ENCODE results near the gene ATMIN.

DNA sequence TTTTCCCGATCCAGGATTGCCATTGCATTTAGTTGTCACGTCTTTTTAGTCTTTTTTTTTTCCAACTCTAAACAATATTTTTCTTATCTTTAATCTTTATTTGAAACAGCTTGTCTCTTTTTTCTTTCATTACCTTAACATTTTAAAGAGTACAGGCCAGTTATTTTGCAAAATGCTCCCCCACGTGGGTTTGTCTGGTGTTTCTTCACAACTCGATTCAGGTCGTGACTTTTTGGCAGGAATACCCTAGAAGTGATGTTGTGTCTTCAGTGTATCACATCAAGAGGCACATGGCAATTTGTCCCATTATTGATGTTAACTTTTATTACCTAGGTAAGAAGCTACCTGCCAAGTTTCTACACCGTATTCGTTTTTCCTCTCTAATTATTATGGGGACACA lies 46.9 kb upstream of the ATMIN start:
- TF ChIP-seq, protein P1, sequence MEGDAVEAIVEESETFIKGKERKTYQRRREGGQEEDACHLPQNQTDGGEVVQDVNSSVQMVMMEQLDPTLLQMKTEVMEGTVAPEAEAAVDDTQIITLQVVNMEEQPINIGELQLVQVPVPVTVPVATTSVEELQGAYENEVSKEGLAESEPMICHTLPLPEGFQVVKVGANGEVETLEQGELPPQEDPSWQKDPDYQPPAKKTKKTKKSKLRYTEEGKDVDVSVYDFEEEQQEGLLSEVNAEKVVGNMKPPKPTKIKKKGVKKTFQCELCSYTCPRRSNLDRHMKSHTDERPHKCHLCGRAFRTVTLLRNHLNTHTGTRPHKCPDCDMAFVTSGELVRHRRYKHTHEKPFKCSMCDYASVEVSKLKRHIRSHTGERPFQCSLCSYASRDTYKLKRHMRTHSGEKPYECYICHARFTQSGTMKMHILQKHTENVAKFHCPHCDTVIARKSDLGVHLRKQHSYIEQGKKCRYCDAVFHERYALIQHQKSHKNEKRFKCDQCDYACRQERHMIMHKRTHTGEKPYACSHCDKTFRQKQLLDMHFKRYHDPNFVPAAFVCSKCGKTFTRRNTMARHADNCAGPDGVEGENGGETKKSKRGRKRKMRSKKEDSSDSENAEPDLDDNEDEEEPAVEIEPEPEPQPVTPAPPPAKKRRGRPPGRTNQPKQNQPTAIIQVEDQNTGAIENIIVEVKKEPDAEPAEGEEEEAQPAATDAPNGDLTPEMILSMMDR (IDR thresholded peaks at IDR 0.05): no peak
- no peak for TF ChIP-seq ZFX (IDR thresholded peaks at IDR 0.05; ENCODE audit: borderline replicate concordance)
